H9 (cell line): ENCODE measurements around the gene ECD. TPM values are rescaled to one million over a fixed set of nuclear protein-coding genes. Genes with fewer than 3 reads are reported as not detected.
"Not testable (repeated sequence)": the region's sequence is repeated elsewhere in the genome, so short reads cannot be mapped to it uniquely, and the experiment has no call there.

ENCODE experiments used
- DNase-seq: peaks from one replicate; pipeline ENCODE4 v3.0.0-alpha.2; 2017
- H2AFZ ChIP-seq: one replicate; pipeline ENCODE4 v1.6.1; 2013; ENCODE audit warnings: mild to moderate bottlenecking, low read length, control low read depth, moderate library complexity
- H2AK5ac ChIP-seq: 2 replicates; pipeline ENCODE4 v1.6.1; 2013; ENCODE audit warnings: low read length, control low read depth, mixed read lengths; ENCODE audit not compliant: insufficient read length
- H2BK120ac ChIP-seq: one replicate; pipeline ENCODE4 v1.6.1; 2013; ENCODE audit warnings: low read depth, mild to moderate bottlenecking, low read length, control low read depth, inconsistent platforms; ENCODE audit not compliant: poor library complexity, severe bottlenecking
- H2BK12ac ChIP-seq: 2 replicates; pipeline ENCODE4 v1.6.1; 2013; ENCODE audit warnings: low read length, control low read depth, mixed read lengths, low read depth; ENCODE audit not compliant: insufficient read length
- H2BK15ac ChIP-seq: 2 replicates; pipeline ENCODE4 v1.6.1; 2013; ENCODE audit warnings: low read depth, low read length, control low read depth
- H2BK20ac ChIP-seq: one replicate; pipeline ENCODE4 v1.6.1; 2013; ENCODE audit warnings: low read depth, mild to moderate bottlenecking, low read length, control low read depth, inconsistent platforms; ENCODE audit not compliant: poor library complexity, severe bottlenecking
- H2BK5ac ChIP-seq: 2 replicates; pipeline ENCODE4 v1.6.1; 2013; ENCODE audit warnings: low read length, control low read depth, mixed read lengths; ENCODE audit not compliant: insufficient read length
- H3K14ac ChIP-seq: 2 replicates; pipeline ENCODE4 v1.6.1; 2013; ENCODE audit warnings: low read length, control low read depth; ENCODE audit not compliant: insufficient read depth
- H3K18ac ChIP-seq: 2 replicates; pipeline ENCODE4 v1.6.1; 2013; ENCODE audit warnings: low read depth, mild to moderate bottlenecking, mixed read lengths, low read length, control low read depth; ENCODE audit not compliant: insufficient read length
- H3K23ac ChIP-seq: 2 replicates; pipeline ENCODE4 v1.6.1; 2013; ENCODE audit warnings: low read length, control low read depth, mixed read lengths, low read depth; ENCODE audit not compliant: insufficient read length
- H3K23me2 ChIP-seq: 2 replicates; pipeline ENCODE4 v1.6.1; 2013; ENCODE audit warnings: low read depth, mild to moderate bottlenecking, mixed read lengths, low read length, control low read depth; ENCODE audit not compliant: insufficient read length, poor library complexity, severe bottlenecking
- H3K27ac ChIP-seq: 2 replicates; pipeline ENCODE4 v1.5.1; 2013; ENCODE audit warnings: low read length, control low read depth, mixed read lengths, low read depth; ENCODE audit not compliant: insufficient read length
- H3K27me3 ChIP-seq: 2 replicates; pipeline ENCODE4 v1.6.1; 2013; ENCODE audit warnings: low read length, control low read depth, inconsistent platforms; ENCODE audit not compliant: insufficient read depth
- H3K4ac ChIP-seq: 2 replicates; pipeline ENCODE4 v1.6.1; 2013; ENCODE audit warnings: low read depth, mild to moderate bottlenecking, control low read depth, inconsistent platforms, low read length, moderate library complexity
- H3K4me1 ChIP-seq: 2 replicates; pipeline ENCODE4 v1.6.1; 2013; ENCODE audit warnings: low read length, control low read depth, inconsistent platforms; ENCODE audit not compliant: insufficient read depth
- H3K4me2 ChIP-seq: 2 replicates; pipeline ENCODE4 v1.6.1; 2013; ENCODE audit warnings: low read length, control low read depth, mixed read lengths; ENCODE audit not compliant: insufficient read length, insufficient read depth
- H3K56ac ChIP-seq: 2 replicates; pipeline ENCODE4 v1.6.1; 2013; ENCODE audit warnings: low read depth, mild to moderate bottlenecking, mixed read lengths, low read length, control low read depth; ENCODE audit not compliant: insufficient read length
- H3K79me1 ChIP-seq: 2 replicates; pipeline ENCODE4 v1.6.1; 2013; ENCODE audit warnings: low read depth, mild to moderate bottlenecking, moderate library complexity, low read length, control low read depth, inconsistent platforms; ENCODE audit not compliant: insufficient read depth, poor library complexity, severe bottlenecking
- H3K79me2 ChIP-seq: 2 replicates; pipeline ENCODE4 v1.6.1; 2013; ENCODE audit warnings: low read length, control low read depth, inconsistent platforms; ENCODE audit not compliant: insufficient read depth
- H3K9ac ChIP-seq: 2 replicates; pipeline ENCODE4 v1.6.1; 2013; ENCODE audit warnings: low read length, control low read depth, mixed read lengths; ENCODE audit not compliant: insufficient read length; ENCODE audit errors: extremely low read depth
- H3K9me3 ChIP-seq: one replicate; pipeline ENCODE4 v1.6.1; 2013; ENCODE audit warnings: low read depth, low read length, inconsistent platforms; ENCODE audit not compliant: control insufficient read depth
- H3T11ph ChIP-seq: one replicate; pipeline ENCODE4 v1.6.1; 2013; ENCODE audit warnings: mild to moderate bottlenecking, low read length, control low read depth, inconsistent platforms
- H4K20me1 ChIP-seq: one replicate; pipeline ENCODE4 v1.6.1; 2013; ENCODE audit not compliant: control insufficient read depth, insufficient read length, insufficient read depth
- H4K5ac ChIP-seq: 2 replicates; pipeline ENCODE4 v1.6.1; 2013; ENCODE audit warnings: low read depth, mild to moderate bottlenecking, mixed read lengths, low read length, control low read depth; ENCODE audit not compliant: insufficient read length
- H4K8ac ChIP-seq: replicated peaks from 2 replicates; pipeline ENCODE4 v1.6.1; 2013; ENCODE audit warnings: low read length, control low read depth, mixed read lengths, low read depth; ENCODE audit not compliant: insufficient read length
- H4K91ac ChIP-seq: 2 replicates; pipeline ENCODE4 v1.6.1; 2013; ENCODE audit warnings: low read depth, mild to moderate bottlenecking, moderate library complexity, mixed read lengths, low read length, control low read depth; ENCODE audit not compliant: insufficient read length
- H3K27ac Mint-ChIP-seq, 3 experiments: 2 replicates in 2 of 3; 3 replicates in 1 of 3; pipeline ENCODE4 v1.8.0; 2020 to 2021; ENCODE audit warnings: mixed read lengths in 3 of 3, mild to moderate bottlenecking in 1 of 3, moderate library complexity in 1 of 3
- H3K27me3 Mint-ChIP-seq: 2 replicates; pipeline ENCODE4 v1.8.0; 2021; ENCODE audit warnings: low read depth, mild to moderate bottlenecking, moderate library complexity, mixed read lengths
- H3K36me3 Mint-ChIP-seq, 3 experiments: 2 replicates in 2 of 3; 3 replicates in 1 of 3; pipeline ENCODE4 v1.8.0; 2020 to 2021; ENCODE audit warnings: low read depth in 3 of 3, mixed read lengths in 3 of 3; ENCODE audit not compliant: insufficient read depth in 1 of 3
- H3K4me1 Mint-ChIP-seq, 2 experiments: 2 replicates each; pipeline ENCODE4 v1.8.0; 2020; ENCODE audit warnings: mixed read lengths in 2 of 2
- H3K4me3 Mint-ChIP-seq, 2 experiments: 2 replicates in 1 of 2; 3 replicates in 1 of 2; pipeline ENCODE4 v1.8.0; 2020 to 2021; ENCODE audit warnings: mild to moderate bottlenecking in 2 of 2, mixed read lengths in 2 of 2, moderate library complexity in 1 of 2
- H3K9me3 Mint-ChIP-seq, 2 experiments: 2 replicates in 1 of 2; 3 replicates in 1 of 2; pipeline ENCODE4 v1.8.0; 2020; ENCODE audit warnings: mild to moderate bottlenecking in 2 of 2, mixed read lengths in 2 of 2, moderate library complexity in 1 of 2
- WGBS: extraction: QIAGEN DNeasy Blood & Tissue Kit; methylation state at CpG from one replicate; pipeline ENCODE4 v1.1.7; 2013; ENCODE audit warnings: missing lambda C conversion rate, low lambda C conversion rate, mixed read lengths; ENCODE audit not compliant: insufficient read length; ENCODE audit errors: extremely low coverage; 5-methylcytosine and 5-hydroxymethylcytosine counted together
- total RNA-seq: library from RNA; stranded (reverse); gene quantifications from 2 replicates; pipeline ENCODE4 v1.2.1, GENCODE V29; 2021
- TF ChIP-seq, protein P1 (sequence below): fragments of 200-600 bp; sonication (generic); conservative IDR thresholded peaks from 3 replicates; pipeline ENCODE4 v1.8.0; 2021; ENCODE audit warnings: antibody characterized with exemption, mild to moderate bottlenecking

The ECD gene
- total RNA-seq, 1 experiment from 2014 or later, result 41.6 TPM

DNA sequence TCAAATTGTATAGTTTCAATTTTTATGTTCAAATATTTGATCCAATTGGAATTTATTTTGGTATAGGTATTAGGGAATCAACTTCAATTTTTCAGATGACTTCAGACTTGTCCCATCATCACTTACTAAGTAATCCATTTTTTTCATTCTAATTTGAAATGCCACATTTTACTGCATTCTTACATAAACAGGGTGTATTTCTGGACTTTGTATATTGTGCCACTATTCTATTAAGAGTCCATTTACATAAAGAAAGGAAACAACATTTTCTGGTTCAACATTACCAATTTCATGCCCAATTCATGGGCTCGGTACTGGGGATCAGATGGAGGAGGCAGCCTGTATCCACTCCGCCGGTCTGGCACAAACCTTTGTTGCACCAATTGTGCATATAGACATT is 15.8 kb downstream of the ECD start:
- no peaks in the 10 kb centered on the region for H3K23me2 ChIP-seq
- no peak overlapping the region for H3T11ph ChIP-seq
- H3K9me3 ChIP-seq, result no peaks in the 10 kb centered on the region
- no peak overlapping the region for H4K91ac ChIP-seq
- Mint-ChIP-seq H3K4me1 (no peaks in the 10 kb centered on the region), H3K27me3 (no peaks in the 10 kb centered on the region), H3K36me3 (peaks cover 32 to 72% (median 45%) of the 10 kb centered on the region in 3 experiments), H3K27ac (no peak overlapping the region), H3K4me3 (no peak overlapping the region), H3K9me3 (no peaks in the 10 kb centered on the region)
- no peak for DNase-seq
- H3K27ac ChIP-seq, result no peak overlapping the region
- H3K4ac ChIP-seq, result no peak overlapping the region
- H2AK5ac ChIP-seq, result no peak overlapping the region
- TF ChIP-seq, protein P1, sequence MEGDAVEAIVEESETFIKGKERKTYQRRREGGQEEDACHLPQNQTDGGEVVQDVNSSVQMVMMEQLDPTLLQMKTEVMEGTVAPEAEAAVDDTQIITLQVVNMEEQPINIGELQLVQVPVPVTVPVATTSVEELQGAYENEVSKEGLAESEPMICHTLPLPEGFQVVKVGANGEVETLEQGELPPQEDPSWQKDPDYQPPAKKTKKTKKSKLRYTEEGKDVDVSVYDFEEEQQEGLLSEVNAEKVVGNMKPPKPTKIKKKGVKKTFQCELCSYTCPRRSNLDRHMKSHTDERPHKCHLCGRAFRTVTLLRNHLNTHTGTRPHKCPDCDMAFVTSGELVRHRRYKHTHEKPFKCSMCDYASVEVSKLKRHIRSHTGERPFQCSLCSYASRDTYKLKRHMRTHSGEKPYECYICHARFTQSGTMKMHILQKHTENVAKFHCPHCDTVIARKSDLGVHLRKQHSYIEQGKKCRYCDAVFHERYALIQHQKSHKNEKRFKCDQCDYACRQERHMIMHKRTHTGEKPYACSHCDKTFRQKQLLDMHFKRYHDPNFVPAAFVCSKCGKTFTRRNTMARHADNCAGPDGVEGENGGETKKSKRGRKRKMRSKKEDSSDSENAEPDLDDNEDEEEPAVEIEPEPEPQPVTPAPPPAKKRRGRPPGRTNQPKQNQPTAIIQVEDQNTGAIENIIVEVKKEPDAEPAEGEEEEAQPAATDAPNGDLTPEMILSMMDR, result no peak
- no peak overlapping the region for H3K4me2 ChIP-seq
- no peak overlapping the region for H4K8ac ChIP-seq
- no peak overlapping the region for H2BK20ac ChIP-seq
- no peak overlapping the region for H2BK120ac ChIP-seq
- no peak overlapping the region for H2BK5ac ChIP-seq
- no peak overlapping the region for H3K56ac ChIP-seq
- no peaks in the 10 kb centered on the region for H3K79me1 ChIP-seq
- H2BK15ac ChIP-seq, result no peak overlapping the region
- H3K79me2 ChIP-seq, result no peaks in the 10 kb centered on the region
- H3K9ac ChIP-seq, result no peak overlapping the region
- H4K20me1 ChIP-seq, result no peaks in the 10 kb centered on the region
- H2AFZ ChIP-seq, result no peak overlapping the region
- H4K5ac ChIP-seq, result no peak overlapping the region
- no peak overlapping the region for H3K23ac ChIP-seq
- no peaks in the 10 kb centered on the region for H3K4me1 ChIP-seq
- no peaks in the 10 kb centered on the region for H3K27me3 ChIP-seq
- H3K18ac ChIP-seq, result no peak overlapping the region
- no CpG with 5 or more reads among the region's 3 CpGs for WGBS
- H2BK12ac ChIP-seq, result no peak overlapping the region
- no peak overlapping the region for H3K14ac ChIP-seq

DNA sequence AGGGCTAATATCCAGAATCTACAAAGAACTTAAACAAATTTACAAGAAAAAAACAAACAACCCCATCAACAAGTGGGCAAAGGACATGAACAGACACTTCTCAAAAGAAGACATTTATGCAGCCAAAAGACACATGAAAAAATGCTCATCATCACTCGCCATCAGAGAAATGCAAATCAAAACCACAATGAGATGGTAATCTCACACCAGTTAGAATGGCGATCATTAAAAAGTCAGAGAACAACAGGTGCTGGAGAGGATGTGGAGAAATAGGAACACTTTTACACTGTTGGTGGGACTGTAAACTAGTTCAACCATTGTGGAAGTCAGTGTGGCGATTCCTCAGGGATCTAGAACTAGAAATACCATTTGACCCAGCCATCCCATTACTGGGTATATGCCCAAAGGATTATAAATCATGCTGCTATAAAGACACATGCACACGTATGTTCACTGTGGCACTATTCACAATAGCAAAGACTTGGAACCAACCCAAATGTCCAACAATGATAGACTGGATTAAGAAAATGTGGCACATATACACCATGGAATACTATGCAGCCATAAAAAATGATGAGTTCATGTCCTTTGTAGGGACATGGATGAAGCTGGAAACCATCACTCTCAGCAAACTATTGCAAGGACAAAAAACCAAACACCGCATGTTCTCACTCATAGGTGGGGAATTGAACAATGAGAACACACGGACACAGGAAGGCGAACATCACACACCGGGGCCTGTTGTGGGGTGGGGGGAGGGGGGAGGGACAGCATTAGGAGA is 17.0 kb downstream of the ECD start:
- not testable (repeated sequence) for H2AK5ac ChIP-seq, H3K23ac ChIP-seq, H2BK20ac ChIP-seq, H4K20me1 ChIP-seq, H2BK5ac ChIP-seq, H2AFZ ChIP-seq, H3K9me3 Mint-ChIP-seq, H4K8ac ChIP-seq, H2BK15ac ChIP-seq, H3K14ac ChIP-seq, H3K56ac ChIP-seq, DNase-seq, H3K18ac ChIP-seq, H3K4ac ChIP-seq, H4K5ac ChIP-seq, H3K27ac ChIP-seq, H2BK12ac ChIP-seq, H2BK120ac ChIP-seq, H3T11ph ChIP-seq, H3K4me3 Mint-ChIP-seq, H3K27ac Mint-ChIP-seq, H3K27me3 Mint-ChIP-seq, H3K23me2 ChIP-seq, H3K9me3 ChIP-seq, H3K4me2 ChIP-seq, H3K79me2 ChIP-seq, H4K91ac ChIP-seq, H3K9ac ChIP-seq, H3K79me1 ChIP-seq, H3K27me3 ChIP-seq, H3K4me1 Mint-ChIP-seq, H3K4me1 ChIP-seq
- peaks cover 28 to 68% (median 42%) of the 10 kb centered on the region in 3 experiments for H3K36me3 Mint-ChIP-seq
- whole genome bisulfite sequencing, result no CpG with 5 or more reads among the region's 8 CpGs
